ENCODE data around the gene TRAP1.

TRAP1 gene

DNA sequence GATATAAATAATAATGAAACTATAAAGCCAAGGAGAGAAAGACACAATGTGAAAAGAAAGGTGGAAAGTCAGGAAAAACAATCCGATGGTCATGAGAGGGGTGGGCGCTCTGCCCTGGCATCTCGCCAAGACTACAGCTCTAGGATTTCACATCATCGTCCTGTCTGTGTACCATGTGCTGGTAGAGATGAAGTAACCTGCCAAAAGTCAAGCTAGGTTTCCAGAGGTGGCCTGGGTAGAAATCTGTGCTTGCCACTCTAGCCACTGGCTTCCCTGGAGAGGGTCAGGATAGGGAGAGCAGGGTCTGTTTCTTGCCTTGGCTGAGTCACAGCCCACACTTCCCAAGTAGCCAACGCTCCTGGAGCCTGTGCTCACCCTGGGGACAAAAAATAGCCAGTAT, 31.0 kb upstream of the TRAP1 start:
- Histone ChIP-seq H2AFZ (ENCODE audit: low read depth, low read length) (no peak overlapping the region), H3K36me3 (ENCODE audit: insufficient read depth, low read length) (peaks cover 75% of the 10 kb centered on the region), H3K4me1 (ENCODE audit: insufficient read depth, low read length) (peaks cover 7% of the 10 kb centered on the region), H3K4me3 (ENCODE audit: low read length) (no peak overlapping the region), H3K9me3 (ENCODE audit: low read length) (no peaks in the 10 kb centered on the region), H3K27me3 (ENCODE audit: insufficient read depth, low read length) (no peaks in the 10 kb centered on the region)

DNA sequence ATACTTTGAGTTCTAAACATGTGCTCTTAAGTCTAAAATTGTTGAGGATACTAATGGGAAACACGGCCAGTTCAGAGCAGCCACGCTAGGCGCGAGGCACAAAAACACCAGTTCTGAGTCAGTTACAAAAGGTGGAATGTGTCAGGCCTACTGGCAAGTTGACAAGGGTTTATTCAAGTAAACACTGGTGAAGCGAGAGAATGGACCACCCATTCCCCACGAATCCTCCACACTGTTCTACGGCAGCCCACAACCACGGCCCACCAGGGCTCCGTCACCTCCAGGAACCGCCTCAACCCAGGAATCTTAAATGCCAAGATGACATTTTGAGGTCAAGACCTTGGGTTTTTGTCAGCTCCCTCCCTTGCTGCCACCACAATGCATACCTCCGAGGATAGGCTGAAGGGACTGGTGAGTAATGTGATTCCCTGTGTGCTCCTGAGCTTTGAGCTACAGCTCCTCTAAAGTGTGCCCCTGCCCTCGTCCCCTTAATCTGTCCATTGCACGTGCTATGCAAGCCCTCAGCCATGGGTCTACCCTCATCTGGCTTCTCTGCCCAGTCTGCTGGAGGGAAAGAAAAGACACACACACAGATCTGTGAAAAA, 28.5 kb upstream of the TRAP1 start:
- Histone ChIP-seq H2AFZ (ENCODE audit: low read depth, low read length) (no peak overlapping the region), H3K27me3 (ENCODE audit: insufficient read depth, low read length) (no peaks in the 10 kb centered on the region), H3K9me3 (ENCODE audit: low read length) (no peaks in the 10 kb centered on the region), H3K4me3 (ENCODE audit: low read length) (no peak overlapping the region), H3K4me1 (ENCODE audit: insufficient read depth, low read length) (peaks cover 7% of the 10 kb centered on the region), H3K36me3 (ENCODE audit: insufficient read depth, low read length) (peaks cover 80% of the 10 kb centered on the region)

- Histone ChIP-seq H3K9me3 (ENCODE audit: low read length) (no peaks in the 10 kb centered on the region), H3K36me3 (ENCODE audit: insufficient read depth, low read length) (peaks cover 82% of the 10 kb centered on the region), H3K4me1 (ENCODE audit: insufficient read depth, low read length) (peaks cover 7% of the 10 kb centered on the region), H2AFZ (ENCODE audit: low read depth, low read length) (no peak overlapping the region), H3K4me3 (ENCODE audit: low read length) (no peak overlapping the region), H3K27me3 (ENCODE audit: insufficient read depth, low read length) (no peaks in the 10 kb centered on the region)
Measured at GRCh38 chr16:3744018-3744417, 26.7 kb upstream of the TRAP1 start.

GRCh38 chr16:3740934-3741333, 23.6 kb upstream of the TRAP1 start:
- peaks cover 81% of the 10 kb centered on the region for H3K36me3 ChIP-seq (ENCODE audit: insufficient read depth, low read length)
- no peak overlapping the region for H3K4me3 ChIP-seq (ENCODE audit: low read length)
- no peaks in the 10 kb centered on the region for H3K27me3 ChIP-seq (ENCODE audit: insufficient read depth, low read length)
- no peak overlapping the region for H2AFZ ChIP-seq (ENCODE audit: low read depth, low read length)
- H3K9me3 ChIP-seq (ENCODE audit: low read length), result no peaks in the 10 kb centered on the region
- no peaks in the 10 kb centered on the region for H3K4me1 ChIP-seq (ENCODE audit: insufficient read depth, low read length)

DNA sequence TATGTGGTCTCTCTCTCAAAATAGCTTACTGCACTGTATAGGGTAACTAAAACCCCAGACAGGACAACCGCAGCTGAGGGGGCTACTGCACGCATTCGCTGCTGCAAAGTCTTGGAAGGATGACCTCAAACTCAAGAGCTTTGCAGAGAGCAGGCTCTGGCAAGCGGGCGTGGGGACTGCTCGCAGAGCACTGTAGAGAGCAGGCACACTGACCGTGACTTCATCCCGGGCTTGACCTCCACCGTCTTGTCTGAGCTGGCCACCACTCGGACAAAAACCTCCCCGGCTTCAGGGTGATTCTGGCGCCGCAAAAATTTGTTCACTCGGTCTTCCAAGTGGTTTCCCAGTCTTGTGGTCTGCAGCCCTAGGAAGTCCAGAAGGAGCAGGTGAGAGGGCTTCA, 22.9 kb upstream of the TRAP1 start:
- no peak overlapping the region for H2AFZ ChIP-seq (ENCODE audit: low read depth, low read length)
- peaks cover 81% of the 10 kb centered on the region for H3K36me3 ChIP-seq (ENCODE audit: insufficient read depth, low read length)
- H3K9me3 ChIP-seq (ENCODE audit: low read length), result no peaks in the 10 kb centered on the region
- H3K4me3 ChIP-seq (ENCODE audit: low read length), result no peak overlapping the region
- H3K4me1 ChIP-seq (ENCODE audit: insufficient read depth, low read length), result no peaks in the 10 kb centered on the region
- no peaks in the 10 kb centered on the region for H3K27me3 ChIP-seq (ENCODE audit: insufficient read depth, low read length)

- no peaks in the 10 kb centered on the region for H3K4me1 ChIP-seq (ENCODE audit: insufficient read depth, low read length)
- peaks cover 81% of the 10 kb centered on the region for H3K36me3 ChIP-seq (ENCODE audit: insufficient read depth, low read length)
- H3K27me3 ChIP-seq (ENCODE audit: insufficient read depth, low read length), result no peaks in the 10 kb centered on the region
- H3K9me3 ChIP-seq (ENCODE audit: low read length), result no peaks in the 10 kb centered on the region
- H3K4me3 ChIP-seq (ENCODE audit: low read length), result no peak overlapping the region
- no peak overlapping the region for H2AFZ ChIP-seq (ENCODE audit: low read depth, low read length)
Measured at GRCh38 chr16:3739636-3740035, 22.3 kb upstream of the TRAP1 start.

GRCh38 chr16:3738541-3738940, 21.2 kb upstream of the TRAP1 start:
- H3K9me3 ChIP-seq (ENCODE audit: low read length), result no peaks in the 10 kb centered on the region
- no peak overlapping the region for H2AFZ ChIP-seq (ENCODE audit: low read depth, low read length)
- no peaks in the 10 kb centered on the region for H3K27me3 ChIP-seq (ENCODE audit: insufficient read depth, low read length)
- no peaks in the 10 kb centered on the region for H3K4me1 ChIP-seq (ENCODE audit: insufficient read depth, low read length)
- peaks cover 81% of the 10 kb centered on the region for H3K36me3 ChIP-seq (ENCODE audit: insufficient read depth, low read length)
- H3K4me3 ChIP-seq (ENCODE audit: low read length), result no peak overlapping the region

DNA sequence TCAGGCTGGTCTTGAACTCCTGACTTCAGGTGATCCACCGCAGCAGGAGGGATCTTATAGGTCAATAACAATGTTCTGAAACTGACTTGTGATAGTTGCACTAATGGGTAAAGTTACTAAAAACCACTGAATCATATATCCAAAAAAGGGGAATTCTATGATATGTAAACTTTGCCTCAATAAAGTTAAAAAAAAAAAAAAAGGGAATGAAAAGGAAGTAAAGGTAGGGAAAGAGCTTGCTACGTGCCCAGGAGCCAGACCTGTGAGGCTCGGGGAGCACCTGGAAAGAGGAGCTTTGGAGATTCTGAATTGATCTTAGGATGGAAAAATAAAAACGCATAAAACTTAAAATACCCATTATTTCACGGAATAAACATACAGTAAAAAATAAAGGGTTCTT, 20.8 kb upstream of the TRAP1 start:
- Histone ChIP-seq H3K9me3 (ENCODE audit: low read length) (no peaks in the 10 kb centered on the region), H3K4me1 (ENCODE audit: insufficient read depth, low read length) (no peaks in the 10 kb centered on the region), H3K4me3 (ENCODE audit: low read length) (no peak overlapping the region), H2AFZ (ENCODE audit: low read depth, low read length) (no peak overlapping the region), H3K27me3 (ENCODE audit: insufficient read depth, low read length) (no peaks in the 10 kb centered on the region), H3K36me3 (ENCODE audit: insufficient read depth, low read length) (peaks cover 80% of the 10 kb centered on the region)

- H3K4me1 ChIP-seq (ENCODE audit: insufficient read depth, low read length), result no peaks in the 10 kb centered on the region
- H3K4me3 ChIP-seq (ENCODE audit: low read length), result no peak overlapping the region
- peaks cover 75% of the 10 kb centered on the region for H3K36me3 ChIP-seq (ENCODE audit: insufficient read depth, low read length)
- no peaks in the 10 kb centered on the region for H3K27me3 ChIP-seq (ENCODE audit: insufficient read depth, low read length)
- H3K9me3 ChIP-seq (ENCODE audit: low read length), result no peaks in the 10 kb centered on the region
- no peak overlapping the region for H2AFZ ChIP-seq (ENCODE audit: low read depth, low read length)
Measured at GRCh38 chr16:3737181-3737580, 19.9 kb upstream of the TRAP1 start.

DNA sequence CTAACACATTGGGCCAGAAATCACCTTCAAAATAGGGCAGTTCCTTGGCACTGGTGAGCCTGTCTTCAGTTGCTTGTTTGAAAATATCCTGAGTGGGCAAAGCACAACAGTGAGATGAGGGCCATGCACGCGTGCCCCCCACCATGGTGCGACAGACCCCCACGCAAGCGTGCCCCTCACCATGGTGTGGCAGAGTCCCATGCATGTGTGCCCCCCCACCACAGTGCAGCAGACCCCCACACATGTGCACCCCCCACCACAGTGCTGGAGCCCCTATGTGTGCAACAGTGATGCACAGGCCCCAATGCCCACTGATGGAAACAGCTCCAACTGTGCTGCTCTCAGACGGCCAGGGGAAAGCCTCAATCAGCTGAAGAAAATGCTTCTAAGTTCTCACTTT, 18.8 kb upstream of the TRAP1 start:
- H3K4me3 ChIP-seq (ENCODE audit: low read length), result no peak overlapping the region
- no peaks in the 10 kb centered on the region for H3K9me3 ChIP-seq (ENCODE audit: low read length)
- H3K4me1 ChIP-seq (ENCODE audit: insufficient read depth, low read length), result no peaks in the 10 kb centered on the region
- H3K36me3 ChIP-seq (ENCODE audit: insufficient read depth, low read length), result peaks cover 83% of the 10 kb centered on the region
- H2AFZ ChIP-seq (ENCODE audit: low read depth, low read length), result no peak overlapping the region
- no peaks in the 10 kb centered on the region for H3K27me3 ChIP-seq (ENCODE audit: insufficient read depth, low read length)

DNA sequence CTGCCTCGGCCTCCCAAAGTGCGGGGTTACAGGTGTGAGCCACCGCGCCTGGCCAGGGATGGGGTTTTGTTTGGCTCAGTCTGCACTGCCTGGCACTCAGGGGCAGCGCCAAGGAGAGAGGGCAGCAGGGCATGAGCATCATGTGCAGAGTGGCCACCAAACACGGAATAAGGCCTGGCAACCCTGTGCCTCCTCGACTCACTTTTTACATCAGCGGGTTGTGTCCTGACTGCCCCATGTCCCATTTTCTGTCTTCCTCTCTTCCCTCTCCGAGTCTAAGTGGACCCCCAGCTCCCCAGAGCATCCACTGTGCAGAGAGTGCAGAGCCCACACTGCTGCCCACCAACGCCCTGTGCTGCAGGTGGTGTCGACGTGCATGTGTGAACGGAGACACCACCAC, 18.2 kb upstream of the TRAP1 start:
- H3K4me3 ChIP-seq (ENCODE audit: low read length), result no peak overlapping the region
- no peaks in the 10 kb centered on the region for H3K4me1 ChIP-seq (ENCODE audit: insufficient read depth, low read length)
- no peaks in the 10 kb centered on the region for H3K9me3 ChIP-seq (ENCODE audit: low read length)
- H2AFZ ChIP-seq (ENCODE audit: low read depth, low read length), result no peak overlapping the region
- no peaks in the 10 kb centered on the region for H3K27me3 ChIP-seq (ENCODE audit: insufficient read depth, low read length)
- H3K36me3 ChIP-seq (ENCODE audit: insufficient read depth, low read length), result peaks cover 83% of the 10 kb centered on the region

GRCh38 chr16:3734758-3735221, 17.5 kb upstream of the TRAP1 start:
- Histone ChIP-seq H3K27me3 (ENCODE audit: insufficient read depth, low read length) (no peaks in the 10 kb centered on the region), H2AFZ (ENCODE audit: low read depth, low read length) (no peak overlapping the region), H3K4me3 (ENCODE audit: low read length) (no peak overlapping the region), H3K9me3 (ENCODE audit: low read length) (no peaks in the 10 kb centered on the region), H3K36me3 (ENCODE audit: insufficient read depth, low read length) (peaks cover 84% of the 10 kb centered on the region), H3K4me1 (ENCODE audit: insufficient read depth, low read length) (no peaks in the 10 kb centered on the region)

DNA sequence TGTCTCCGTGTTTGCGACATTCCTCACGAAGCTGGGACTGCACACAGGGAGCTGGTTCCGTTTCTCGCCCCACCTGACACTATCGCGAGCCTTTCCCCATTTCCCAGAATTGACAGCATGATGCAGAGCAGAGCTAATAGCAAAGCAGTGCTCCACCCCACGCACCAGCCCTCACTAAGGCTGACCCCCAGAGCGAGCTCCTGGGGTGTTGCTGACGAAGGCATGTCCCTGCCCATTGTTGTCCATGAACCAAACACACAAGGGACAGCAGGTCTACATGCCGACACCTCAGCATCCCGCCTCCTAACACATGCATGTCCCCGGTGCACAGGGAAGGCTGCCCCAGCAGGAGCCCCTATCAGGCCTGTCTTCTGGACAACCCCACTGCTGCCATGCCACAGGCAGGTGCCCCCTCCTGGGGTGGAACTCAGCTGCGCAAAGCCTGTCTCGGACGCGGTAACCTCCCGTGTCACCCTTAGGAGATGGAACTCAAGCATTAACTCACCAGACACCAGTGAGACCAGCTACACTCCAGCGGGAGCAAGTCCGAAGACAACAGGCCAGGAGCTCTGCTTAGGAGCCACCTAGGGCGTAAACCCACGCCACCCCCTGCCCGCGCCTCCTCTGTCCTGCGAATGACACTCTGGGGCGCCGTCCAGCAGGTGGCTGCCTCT, 16.9 kb upstream of the TRAP1 start:
- Histone ChIP-seq H3K4me3 (ENCODE audit: low read length) (no peak overlapping the region), H2AFZ (ENCODE audit: low read depth, low read length) (no peak overlapping the region), H3K27me3 (ENCODE audit: insufficient read depth, low read length) (no peaks in the 10 kb centered on the region), H3K4me1 (ENCODE audit: insufficient read depth, low read length) (no peaks in the 10 kb centered on the region), H3K36me3 (ENCODE audit: insufficient read depth, low read length) (peaks cover 84% of the 10 kb centered on the region), H3K9me3 (ENCODE audit: low read length) (no peaks in the 10 kb centered on the region)

DNA sequence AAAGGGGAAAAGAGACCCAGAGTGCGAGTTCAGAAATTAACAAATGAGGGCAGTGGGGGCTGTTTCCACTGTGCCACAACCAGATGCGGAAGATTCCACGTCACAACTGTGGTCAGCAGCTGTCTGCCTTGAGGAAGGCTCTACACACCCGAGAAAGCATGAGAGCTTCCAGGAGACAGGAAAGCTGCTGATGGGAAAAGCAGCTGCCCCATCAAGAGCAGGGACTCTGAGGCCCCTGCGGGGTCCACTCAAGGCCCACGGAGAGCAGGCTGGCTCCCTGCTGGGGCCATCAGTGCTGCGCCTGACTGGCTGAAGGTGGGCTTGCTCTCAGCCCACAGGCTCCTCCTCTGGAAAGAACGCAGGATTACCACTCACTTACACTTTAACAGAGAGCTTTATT, 14.8 kb upstream of the TRAP1 start:
- Histone ChIP-seq H3K4me3 (ENCODE audit: low read length) (no peak overlapping the region), H3K4me1 (ENCODE audit: insufficient read depth, low read length) (no peaks in the 10 kb centered on the region), H3K27me3 (ENCODE audit: insufficient read depth, low read length) (no peaks in the 10 kb centered on the region), H3K9me3 (ENCODE audit: low read length) (no peaks in the 10 kb centered on the region), H3K36me3 (ENCODE audit: insufficient read depth, low read length) (peaks cover 88% of the 10 kb centered on the region), H2AFZ (ENCODE audit: low read depth, low read length) (no peak overlapping the region)
